Loucy (cell line): ENCODE measurements around the gene PTOV1.

Source experiments
- EZH2phosphoT487 ChIP-seq: fragments of 200-600 bp; IDR thresholded peaks from 2 replicates; pipeline ENCODE4 v1.6.1; 2018; ENCODE audit warnings: antibody characterized with exemption, mild to moderate bottlenecking, moderate library complexity, borderline replicate concordance
- TF ChIP-seq, protein P1 (sequence below): fragments of 200-600 bp; sonication (generic); conservative IDR thresholded peaks from 2 replicates; pipeline ENCODE4 v1.5.1; 2014; ENCODE audit warnings: mild to moderate bottlenecking, antibody characterized with exemption, low read length

DNA sequence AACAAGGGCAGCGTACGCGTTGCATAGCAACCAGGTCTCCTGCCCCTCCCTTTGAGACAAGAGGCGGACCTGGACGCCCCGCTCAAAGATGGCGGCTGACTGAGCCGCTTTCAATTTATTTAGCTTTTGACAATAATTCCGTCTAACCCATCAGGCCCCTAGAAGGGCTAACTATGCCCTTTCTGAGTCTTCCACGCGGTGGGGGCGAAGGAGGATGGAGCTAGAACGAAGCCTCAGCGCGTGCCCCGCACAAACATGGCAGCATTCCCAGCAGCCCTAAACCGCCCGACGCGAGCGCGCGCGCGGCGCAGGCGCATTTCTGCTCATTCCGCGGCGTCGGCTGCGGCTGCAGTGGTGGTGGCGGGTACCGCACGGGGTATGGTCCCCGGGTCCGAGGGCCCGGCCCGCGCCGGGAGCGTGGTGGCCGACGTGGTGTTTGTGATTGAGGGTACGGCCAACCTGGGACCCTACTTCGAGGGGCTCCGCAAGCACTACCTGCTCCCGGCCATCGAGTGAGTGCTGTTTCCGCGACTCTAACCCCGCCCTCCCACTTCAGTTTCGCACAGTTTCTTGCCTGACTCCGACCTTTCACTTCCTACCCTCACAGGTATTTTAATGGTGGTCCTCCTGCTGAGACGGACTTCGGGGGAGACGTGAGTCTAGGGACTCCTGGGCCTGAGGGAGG lies 32.9 kb upstream of the PTOV1 start, which contains the start of gene MED25:
- TF ChIP-seq, protein P1, sequence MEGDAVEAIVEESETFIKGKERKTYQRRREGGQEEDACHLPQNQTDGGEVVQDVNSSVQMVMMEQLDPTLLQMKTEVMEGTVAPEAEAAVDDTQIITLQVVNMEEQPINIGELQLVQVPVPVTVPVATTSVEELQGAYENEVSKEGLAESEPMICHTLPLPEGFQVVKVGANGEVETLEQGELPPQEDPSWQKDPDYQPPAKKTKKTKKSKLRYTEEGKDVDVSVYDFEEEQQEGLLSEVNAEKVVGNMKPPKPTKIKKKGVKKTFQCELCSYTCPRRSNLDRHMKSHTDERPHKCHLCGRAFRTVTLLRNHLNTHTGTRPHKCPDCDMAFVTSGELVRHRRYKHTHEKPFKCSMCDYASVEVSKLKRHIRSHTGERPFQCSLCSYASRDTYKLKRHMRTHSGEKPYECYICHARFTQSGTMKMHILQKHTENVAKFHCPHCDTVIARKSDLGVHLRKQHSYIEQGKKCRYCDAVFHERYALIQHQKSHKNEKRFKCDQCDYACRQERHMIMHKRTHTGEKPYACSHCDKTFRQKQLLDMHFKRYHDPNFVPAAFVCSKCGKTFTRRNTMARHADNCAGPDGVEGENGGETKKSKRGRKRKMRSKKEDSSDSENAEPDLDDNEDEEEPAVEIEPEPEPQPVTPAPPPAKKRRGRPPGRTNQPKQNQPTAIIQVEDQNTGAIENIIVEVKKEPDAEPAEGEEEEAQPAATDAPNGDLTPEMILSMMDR, result no peak
- no peak for TF ChIP-seq EZH2phosphoT487
